Lower leg skin (tissue), 3 donors: ENCODE results near the gene LILRA5.
"Not testable (repeated sequence)": the region's sequence is repeated elsewhere in the genome, so short reads cannot be mapped to it uniquely, and the experiment has no call there.

ENCODE experiments used
- POLR2A ChIP-seq, 2 donors: fragments of 450-650 bp; IDR thresholded peaks; one replicate each; pipeline ENCODE4 v1.6.1; 2016 to 2017; ENCODE audit warnings: antibody characterized with exemption in 2 of 2, mild to moderate bottlenecking in 1 of 2, moderate library complexity in 1 of 2
- TF ChIP-seq, protein P1 (sequence below), 3 donors: fragments of 450-650 bp; IDR thresholded peaks; one replicate each; pipeline ENCODE4 v1.5.1; 2016; ENCODE audit warnings: antibody characterized with exemption in 3 of 3, mild to moderate bottlenecking in 3 of 3, moderate library complexity in 2 of 3

DNA sequence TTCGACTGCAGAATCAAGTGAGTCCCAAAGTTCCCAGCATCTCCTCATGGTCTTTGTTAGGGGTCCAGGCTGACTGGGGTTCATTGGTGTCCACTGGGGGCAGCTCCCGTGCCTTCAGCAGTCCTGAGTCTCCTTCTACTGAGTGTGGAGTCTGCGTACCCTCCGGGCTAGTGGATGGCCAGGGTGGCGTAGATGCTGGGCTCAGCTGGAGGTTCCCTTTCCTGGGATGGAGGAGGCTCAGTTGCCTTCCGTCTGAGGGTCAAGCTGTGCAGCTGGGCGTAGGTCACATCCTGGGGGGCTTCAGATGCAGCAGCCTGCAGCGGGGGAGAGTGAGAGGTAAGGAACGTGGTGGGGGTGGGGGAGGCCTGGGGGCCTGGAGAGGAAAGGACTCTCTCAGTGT is 38.5 kb downstream of the LILRA5 start:
- TF ChIP-seq, protein P1, sequence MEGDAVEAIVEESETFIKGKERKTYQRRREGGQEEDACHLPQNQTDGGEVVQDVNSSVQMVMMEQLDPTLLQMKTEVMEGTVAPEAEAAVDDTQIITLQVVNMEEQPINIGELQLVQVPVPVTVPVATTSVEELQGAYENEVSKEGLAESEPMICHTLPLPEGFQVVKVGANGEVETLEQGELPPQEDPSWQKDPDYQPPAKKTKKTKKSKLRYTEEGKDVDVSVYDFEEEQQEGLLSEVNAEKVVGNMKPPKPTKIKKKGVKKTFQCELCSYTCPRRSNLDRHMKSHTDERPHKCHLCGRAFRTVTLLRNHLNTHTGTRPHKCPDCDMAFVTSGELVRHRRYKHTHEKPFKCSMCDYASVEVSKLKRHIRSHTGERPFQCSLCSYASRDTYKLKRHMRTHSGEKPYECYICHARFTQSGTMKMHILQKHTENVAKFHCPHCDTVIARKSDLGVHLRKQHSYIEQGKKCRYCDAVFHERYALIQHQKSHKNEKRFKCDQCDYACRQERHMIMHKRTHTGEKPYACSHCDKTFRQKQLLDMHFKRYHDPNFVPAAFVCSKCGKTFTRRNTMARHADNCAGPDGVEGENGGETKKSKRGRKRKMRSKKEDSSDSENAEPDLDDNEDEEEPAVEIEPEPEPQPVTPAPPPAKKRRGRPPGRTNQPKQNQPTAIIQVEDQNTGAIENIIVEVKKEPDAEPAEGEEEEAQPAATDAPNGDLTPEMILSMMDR (IDR thresholded peaks at IDR 0.05): not testable (repeated sequence)
- TF ChIP-seq POLR2A (IDR thresholded peaks at IDR 0.05): not testable (repeated sequence)
